Mucosa of rectum (tissue), 2 donors: ENCODE results near the gene GGT6.
A peak's percentile ranks its signal among the peaks of the same experiment; 100 is the strongest.

Source experiments
- H3K27ac ChIP-seq, 2 donors: one replicate each; pipeline ENCODE4 v1.7.0; 2013; ENCODE audit warnings: inconsistent platforms in 2 of 2, low read depth in 2 of 2, low read length in 2 of 2
- H3K27me3 ChIP-seq, 2 donors: one replicate each; pipeline ENCODE4 v1.7.0; 2013; ENCODE audit warnings: low read length in 2 of 2; ENCODE audit not compliant: control insufficient read depth in 2 of 2, insufficient read depth in 2 of 2
- H3K36me3 ChIP-seq, 2 donors: one replicate each; pipeline ENCODE4 v1.7.0; 2013; ENCODE audit warnings: low read length in 2 of 2; ENCODE audit not compliant: control insufficient read depth in 2 of 2, insufficient read depth in 2 of 2
- H3K4me1 ChIP-seq, 2 donors: one replicate each; pipeline ENCODE4 v1.7.0; 2013; ENCODE audit warnings: low read length in 2 of 2, mild to moderate bottlenecking in 1 of 2; ENCODE audit not compliant: control insufficient read depth in 2 of 2, insufficient read depth in 2 of 2
- H3K4me3 ChIP-seq, 2 donors: one replicate each; pipeline ENCODE4 v1.7.0; 2013; ENCODE audit warnings: low read length in 2 of 2
- H3K9ac ChIP-seq, 2 donors: one replicate each; pipeline ENCODE4 v1.7.0; 2013; ENCODE audit warnings: low read length in 2 of 2, low read depth in 1 of 2, mild to moderate bottlenecking in 1 of 2
- H3K9me3 ChIP-seq, 2 donors: one replicate each; pipeline ENCODE4 v1.7.0; 2013; ENCODE audit warnings: low read length in 2 of 2; ENCODE audit not compliant: control insufficient read depth in 2 of 2
- donor health status: healthy.
- donor health status: Normal muscosa, but diverticular disease.

Gene GGT6

DNA sequence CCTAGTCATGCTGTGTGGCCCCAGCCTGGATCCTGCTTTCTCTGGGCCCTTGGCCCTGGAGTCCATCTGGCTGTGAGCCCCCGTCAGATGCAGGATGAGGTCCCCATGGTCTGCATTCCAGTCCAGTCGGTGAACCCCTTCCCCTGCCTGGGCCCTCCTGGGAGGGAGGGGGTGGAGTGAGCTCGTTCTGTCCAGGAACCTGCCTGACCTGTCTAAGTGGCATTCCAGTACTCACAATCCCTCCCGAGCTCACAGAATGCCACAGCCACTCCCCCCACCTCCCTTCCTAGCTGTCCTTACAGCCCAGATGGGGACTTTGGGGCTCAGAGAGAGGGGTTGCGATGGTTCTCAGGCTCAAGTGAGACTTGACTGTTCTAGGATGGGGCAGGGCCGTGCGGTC, 46.2 kb downstream of the GGT6 start:
- Histone ChIP-seq H3K27ac (peak overlapping the region in 1 of 2 donors; percentile 1), H3K9me3 (no peaks in the 10 kb centered on the region), H3K9ac (no peak overlapping the region), H3K27me3 (no peaks in the 10 kb centered on the region), H3K4me1 (peaks cover 8% of the 10 kb centered on the region in 2 donors), H3K36me3 (no peaks in the 10 kb centered on the region), H3K4me3 (no peak overlapping the region)

DNA sequence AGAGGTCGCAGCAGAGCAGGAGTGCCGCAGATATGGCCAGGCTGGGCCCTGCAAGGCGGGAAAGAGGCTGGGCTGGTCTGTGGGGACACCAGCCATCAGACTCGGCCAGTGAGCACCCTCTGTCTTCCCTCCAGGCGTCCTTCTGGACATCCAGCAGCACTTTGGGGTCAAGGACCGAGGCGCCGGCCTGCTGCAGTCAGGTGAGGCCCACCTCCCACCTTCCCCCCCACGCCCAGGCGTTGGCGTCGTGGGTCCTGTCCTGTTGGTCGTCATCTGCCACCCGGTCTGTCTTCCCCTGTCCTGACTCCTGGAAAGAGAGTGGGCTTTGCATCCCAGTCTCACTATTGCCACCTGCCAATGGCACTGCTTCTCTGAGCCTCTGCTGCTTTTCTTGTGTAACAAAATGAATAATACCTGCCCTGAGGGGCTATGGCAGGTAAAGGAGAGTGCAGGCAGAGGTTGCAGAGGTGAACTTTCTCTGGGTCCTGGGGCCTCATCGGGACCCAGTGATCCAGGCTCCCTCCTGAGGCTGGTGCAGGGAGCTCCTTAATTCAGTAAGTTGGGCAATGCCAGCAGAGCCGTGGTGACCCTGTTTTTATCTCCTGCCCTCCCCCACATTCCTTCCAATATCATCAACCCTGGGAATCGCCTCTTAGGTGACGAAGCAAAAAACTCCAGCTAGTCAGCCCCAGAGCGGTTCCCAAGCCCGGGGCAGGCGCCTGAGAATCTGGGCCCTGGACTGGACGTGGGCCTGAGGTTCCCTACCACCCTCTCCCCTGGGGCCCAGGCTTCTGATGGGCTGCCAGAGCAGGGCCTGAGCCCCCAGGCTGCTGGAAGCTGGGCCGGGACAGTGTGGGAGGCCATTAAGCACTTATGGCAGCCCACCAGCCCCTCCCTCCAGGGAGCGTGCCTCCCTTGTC, 47.0 kb downstream of the GGT6 start:
- H3K4me1 ChIP-seq = peaks cover 8 to 9% of the 10 kb centered on the region in 2 donors

DNA sequence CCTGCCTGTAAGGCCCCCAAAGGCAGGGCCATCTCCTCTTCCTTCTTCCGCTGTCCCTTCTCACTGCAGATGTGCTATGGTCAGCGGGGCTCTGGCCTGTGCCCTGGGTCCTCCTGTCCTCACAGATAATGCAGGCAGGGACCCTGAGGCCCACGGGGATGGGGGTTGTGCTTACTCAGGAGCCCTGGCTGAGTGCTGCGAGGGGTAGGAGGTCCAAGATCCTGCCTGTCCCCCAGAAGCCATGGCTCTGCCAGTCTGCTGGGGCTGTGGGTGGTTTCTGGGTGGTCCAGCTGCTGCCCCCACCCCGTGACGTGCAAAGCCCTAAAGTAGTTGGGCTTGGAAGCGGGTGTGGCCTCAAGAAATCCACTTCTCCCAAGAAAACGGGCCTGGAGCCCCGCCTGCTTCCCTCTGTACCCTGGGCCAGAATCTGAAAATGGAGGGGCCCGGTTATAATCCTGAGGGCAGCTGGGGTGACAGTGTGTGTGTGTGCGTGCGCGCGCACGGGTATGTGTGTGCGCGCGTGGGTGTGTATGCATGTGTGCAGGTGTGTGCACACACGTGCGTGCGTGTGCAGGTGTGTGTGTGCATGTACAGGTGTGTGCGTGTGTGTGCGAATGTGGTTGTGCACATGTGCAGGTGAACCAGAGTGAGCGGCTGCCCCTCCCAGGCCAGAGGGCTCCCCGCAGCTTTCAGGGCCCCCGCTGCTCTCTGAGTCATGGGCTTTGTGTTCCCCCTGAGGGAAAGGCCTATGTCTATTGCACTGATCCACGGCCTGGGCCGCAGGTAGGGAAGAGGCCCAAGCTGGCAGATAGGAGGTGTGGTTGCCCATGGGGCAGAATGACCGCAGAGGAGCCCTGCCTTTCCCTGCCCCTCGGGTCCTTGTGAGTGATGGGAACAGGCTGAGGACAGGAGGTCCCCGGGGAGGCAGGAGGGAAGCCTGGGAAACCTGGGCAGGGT, 47.9 kb downstream of the GGT6 start:
- Histone ChIP-seq H3K4me1 (peaks cover 8 to 9% of the 10 kb centered on the region in 2 donors), H3K27ac (no peak overlapping the region), H3K9me3 (no peaks in the 10 kb centered on the region), H3K4me3 (no peak overlapping the region), H3K27me3 (no peaks in the 10 kb centered on the region), H3K36me3 (no peaks in the 10 kb centered on the region), H3K9ac (no peak overlapping the region)

More for the DNA sequence above, 47.0 kb downstream of the GGT6 start:
- Histone ChIP-seq H3K27ac (peak overlapping the region in 1 of 2 donors; percentile 1), H3K27me3 (no peaks in the 10 kb centered on the region), H3K9ac (no peak overlapping the region), H3K36me3 (no peaks in the 10 kb centered on the region), H3K4me3 (no peak overlapping the region), H3K9me3 (no peaks in the 10 kb centered on the region)

DNA sequence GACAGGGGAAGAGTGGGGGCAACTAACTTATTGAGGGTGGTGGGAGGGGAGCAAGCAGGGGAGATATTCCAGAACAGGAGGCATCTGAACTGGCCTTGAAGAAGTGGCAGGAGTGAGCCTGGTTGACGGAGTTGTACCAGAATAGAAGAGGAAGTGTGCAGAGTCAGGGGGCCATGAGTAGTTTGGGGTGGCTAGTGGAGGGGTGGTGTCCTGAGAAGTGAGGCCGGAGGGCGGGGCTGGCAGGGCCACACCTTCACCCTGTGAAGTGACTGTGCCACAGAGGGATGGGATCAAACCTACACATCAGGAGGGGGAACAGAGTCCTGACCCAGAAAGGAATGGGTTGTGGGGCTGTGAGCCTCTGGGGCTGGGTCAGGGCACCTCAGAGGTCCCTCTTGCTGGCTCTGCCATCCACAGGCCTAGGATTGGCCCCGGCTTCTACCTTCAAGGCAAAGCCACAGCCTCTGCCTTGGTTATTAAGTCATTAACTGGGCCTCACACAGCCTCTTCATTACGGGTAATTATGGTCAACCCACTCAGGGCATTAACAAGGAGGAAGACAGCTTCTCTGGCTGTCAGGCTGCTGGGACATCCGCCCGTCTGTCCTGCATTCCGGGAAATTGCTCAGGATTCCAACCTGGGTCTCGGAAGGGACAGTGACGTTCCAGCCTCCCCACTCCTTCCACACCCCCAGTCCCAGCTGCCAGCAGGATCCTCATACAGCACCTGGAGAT, 49.0 kb downstream of the GGT6 start:
- Histone ChIP-seq H3K36me3 (no peaks in the 10 kb centered on the region), H3K9ac (no peak overlapping the region), H3K27me3 (no peaks in the 10 kb centered on the region), H3K4me1 (peaks cover 9% of the 10 kb centered on the region in 2 donors), H3K9me3 (no peaks in the 10 kb centered on the region), H3K27ac (no peak overlapping the region), H3K4me3 (no peak overlapping the region)

DNA sequence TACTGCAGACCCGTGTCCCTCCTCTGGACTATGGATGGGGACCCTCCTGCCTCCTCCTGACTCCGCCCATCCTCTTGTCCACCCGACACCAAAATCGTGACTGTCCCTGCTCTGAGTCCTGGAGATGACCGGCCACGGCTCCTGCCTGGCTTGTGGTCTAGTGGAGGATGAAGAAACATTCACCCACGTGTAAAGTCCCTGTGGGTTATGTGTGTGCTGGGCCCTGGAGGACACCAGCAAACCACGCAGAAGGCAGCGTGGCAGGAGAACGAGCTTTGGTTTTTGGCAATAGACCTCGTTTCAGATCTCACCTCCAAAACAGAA, 49.8 kb downstream of the GGT6 start:
- Histone ChIP-seq H3K9ac (no peak overlapping the region), H3K9me3 (no peaks in the 10 kb centered on the region), H3K27ac (peak overlapping the region in 1 of 2 donors; percentile 3), H3K4me1 (peaks cover 9 to 10% of the 10 kb centered on the region in 2 donors), H3K36me3 (no peaks in the 10 kb centered on the region), H3K27me3 (no peaks in the 10 kb centered on the region), H3K4me3 (no peak overlapping the region)

DNA sequence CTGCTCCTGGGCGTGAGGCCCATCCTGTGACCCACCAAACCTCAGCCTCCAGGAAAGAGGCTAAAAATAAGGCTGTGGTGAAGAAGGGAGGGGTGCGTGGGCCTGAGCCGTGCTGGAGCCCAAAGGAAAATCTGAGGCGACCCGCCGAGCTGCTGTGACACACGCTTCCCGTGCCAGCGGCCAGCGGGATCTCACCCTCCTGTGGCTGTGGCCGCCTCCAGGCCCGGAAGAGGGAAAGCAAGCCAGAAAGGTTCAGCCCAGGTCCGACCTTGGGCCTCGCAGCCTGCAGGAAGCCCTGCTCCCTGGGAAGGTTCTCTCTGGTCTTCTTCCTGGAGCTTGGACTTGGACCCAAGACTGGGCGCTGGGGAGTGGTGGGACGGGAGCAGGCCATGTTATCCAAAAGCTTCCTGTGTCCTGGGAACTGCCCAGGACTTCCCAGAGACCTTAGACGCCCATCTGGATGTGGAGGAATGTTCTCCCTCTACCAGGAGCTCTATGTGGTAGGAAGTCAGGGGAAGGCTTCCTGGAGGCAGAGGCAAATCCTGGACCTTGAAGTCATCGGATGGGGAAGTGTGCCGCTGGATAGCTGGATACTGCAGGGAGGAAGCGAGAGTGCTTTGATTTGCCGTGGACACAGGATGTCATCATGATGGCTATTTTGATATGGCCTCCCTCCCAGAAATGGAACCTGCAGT, 50.3 kb downstream of the GGT6 start:
- Histone ChIP-seq H3K4me3 (no peak overlapping the region), H3K9me3 (no peaks in the 10 kb centered on the region), H3K9ac (no peak overlapping the region), H3K27ac (peak overlapping the region in 1 of 2 donors; percentile 3), H3K27me3 (no peaks in the 10 kb centered on the region), H3K4me1 (peaks cover 9 to 10% of the 10 kb centered on the region in 2 donors), H3K36me3 (no peaks in the 10 kb centered on the region)

DNA sequence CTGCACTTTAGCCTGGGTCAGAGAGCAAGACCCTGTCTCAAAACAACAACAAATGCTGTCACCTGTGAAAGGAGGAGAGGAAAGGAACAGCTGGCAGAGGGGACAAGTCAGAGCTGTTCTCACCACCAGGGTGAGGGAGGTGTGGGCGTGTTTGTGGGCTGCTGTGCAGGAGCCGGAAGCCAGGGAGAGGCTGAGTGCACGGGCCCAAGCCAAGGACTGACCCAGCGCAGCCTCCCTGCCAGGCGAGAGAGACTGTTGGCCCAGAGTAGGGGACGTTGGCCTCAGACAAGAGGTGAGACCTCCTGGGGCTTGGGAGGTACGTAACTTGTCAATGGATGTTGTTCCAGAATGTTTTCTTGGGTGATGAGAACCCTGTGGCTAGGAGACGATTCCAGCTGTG, 51.0 kb downstream of the GGT6 start:
- no peaks in the 10 kb centered on the region for H3K27me3 ChIP-seq
- peaks cover 9 to 10% of the 10 kb centered on the region in 2 donors for H3K4me1 ChIP-seq
- H3K27ac ChIP-seq = peak overlapping the region in 1 of 2 donors; percentile 4
- H3K9me3 ChIP-seq = no peaks in the 10 kb centered on the region
- H3K9ac ChIP-seq = no peak overlapping the region
- no peaks in the 10 kb centered on the region for H3K36me3 ChIP-seq
- no peak overlapping the region for H3K4me3 ChIP-seq

DNA sequence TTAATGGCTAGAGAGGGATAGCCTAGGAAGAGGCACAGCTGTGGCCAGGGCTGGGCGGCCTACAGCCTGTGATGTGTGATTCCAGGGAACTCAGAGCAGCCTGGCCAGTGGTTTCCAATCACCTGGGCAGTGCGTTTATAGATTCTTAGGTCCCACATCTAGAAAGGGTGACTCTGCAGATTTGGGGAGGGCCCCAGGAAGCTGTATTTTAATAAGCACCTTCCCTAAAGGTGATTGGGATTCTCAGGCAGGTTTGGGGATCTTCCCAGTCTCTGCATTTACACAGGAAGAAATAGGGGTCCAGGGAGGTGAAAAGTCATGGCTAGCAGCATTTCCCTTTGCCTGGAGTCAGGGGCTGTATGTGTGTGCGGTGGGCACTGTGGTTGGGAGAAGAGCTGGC, 52.2 kb downstream of the GGT6 start:
- Histone ChIP-seq H3K9me3 (no peaks in the 10 kb centered on the region), H3K27me3 (no peaks in the 10 kb centered on the region), H3K36me3 (no peaks in the 10 kb centered on the region), H3K4me3 (no peak overlapping the region), H3K9ac (no peak overlapping the region), H3K4me1 (peaks cover 9 to 10% of the 10 kb centered on the region in 2 donors), H3K27ac (no peak overlapping the region)

DNA sequence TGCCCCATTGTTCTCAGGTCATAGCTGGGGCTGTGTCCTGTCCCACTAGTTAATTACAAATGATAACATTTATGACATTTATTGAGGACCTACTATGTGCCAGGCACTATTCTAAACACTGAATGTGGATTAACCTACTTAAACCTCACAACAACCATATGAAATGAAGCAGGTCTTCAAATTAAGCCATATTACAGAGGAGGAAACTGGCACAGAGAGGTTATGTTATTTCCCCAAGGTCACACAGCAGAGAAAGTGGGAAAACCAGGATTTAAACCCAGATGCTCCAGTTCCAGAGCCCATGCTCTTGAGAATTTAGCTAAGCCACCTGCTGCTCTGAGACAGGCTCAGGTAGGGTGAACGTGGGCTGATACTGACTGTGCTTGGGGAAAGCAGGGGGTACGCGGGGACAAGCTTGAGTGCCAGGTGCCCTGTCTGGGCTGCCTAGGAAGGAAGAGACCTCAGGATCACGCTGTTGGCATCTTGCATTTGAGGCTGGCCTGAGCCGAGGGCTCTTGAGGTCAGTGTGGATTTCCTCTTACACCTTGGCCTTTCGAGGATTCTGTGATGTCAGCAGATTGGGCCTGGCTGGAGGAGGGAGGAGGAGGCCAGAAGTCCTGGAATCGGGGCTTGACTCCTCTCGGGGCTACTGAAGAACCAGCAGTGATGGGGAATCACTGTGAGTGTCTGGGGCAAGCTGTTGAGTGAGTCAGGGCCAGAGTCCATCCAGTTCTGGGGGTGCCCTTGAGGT, 52.8 kb downstream of the GGT6 start:
- no peak overlapping the region for H3K4me3 ChIP-seq
- no peak overlapping the region for H3K27ac ChIP-seq
- H3K9me3 ChIP-seq = no peaks in the 10 kb centered on the region
- no peaks in the 10 kb centered on the region for H3K36me3 ChIP-seq
- peaks cover 9 to 10% of the 10 kb centered on the region in 2 donors for H3K4me1 ChIP-seq
- no peak overlapping the region for H3K9ac ChIP-seq
- peaks cover 0 to under 1% of the 10 kb centered on the region in 2 donors for H3K27me3 ChIP-seq
